Endothelial cell of umbilical vein (primary cell): ENCODE results near the gene CAPS. TPM values are rescaled to one million over a fixed set of nuclear protein-coding genes. Genes with fewer than 3 reads are reported as not detected.

ENCODE experiments used
- BruUV-seq: library from RNA; stranded (reverse); fragments of 400-500 nt; replicated peaks from 2 replicates; lab custom pipeline; 2021; lab: Mats Ljungman, UMichigan
- CTCF ChIA-PET: fragments of 300-600, 350-600 bp; sonication (Branson Sonifier 250); formaldehyde crosslinking; loops from one replicate; lab custom pipeline; 2021; ENCODE audit warnings: antibody characterized with exemption, inconsistent platforms; lab: Charles Lee
- POLR2A ChIA-PET: fragments of 300-600, 350-600 bp; sonication (Branson Sonifier 250); formaldehyde crosslinking; loops from one replicate; lab custom pipeline; 2021; ENCODE audit warnings: antibody characterized with exemption, inconsistent platforms; lab: Charles Lee
- DNase-seq: peaks from one replicate; pipeline ENCODE4 v3.0.0-alpha.2; 2011; ENCODE audit warnings: low read depth, low spot score
- FAIRE-seq: peaks from 2 replicates; lab custom pipeline; 2011; peaks lifted over from hg19 to GRCh38; lab: Jason Lieb, UNC
- H2AFZ ChIP-seq: 2 replicates; pipeline ENCODE4 v1.6.0; 2012; ENCODE audit warnings: low read depth, low read length, control low read depth, inconsistent platforms
- H3K27ac ChIP-seq: 2 replicates; pipeline ENCODE4 v1.5.1; 2011; ENCODE audit warnings: low read depth, mild to moderate bottlenecking, control low read depth, low read length, moderate library complexity; ENCODE audit not compliant: insufficient read depth
- H3K27me3 ChIP-seq, 2 experiments: 2 replicates each; pipeline versions ENCODE4 v1.6.0 to v1.6.1; 2011; ENCODE audit warnings: low read length in 2 of 2, mixed read lengths in 1 of 2; ENCODE audit not compliant: control insufficient read depth in 2 of 2, insufficient read depth in 2 of 2
- H3K36me3 ChIP-seq, 2 experiments: 2 replicates in 1 of 2; 3 replicates in 1 of 2; pipeline ENCODE4 v1.5.1; 2011; ENCODE audit warnings: low read length in 2 of 2, mild to moderate bottlenecking in 1 of 2, moderate library complexity in 1 of 2; ENCODE audit not compliant: control insufficient read depth in 2 of 2, insufficient read depth in 2 of 2; ENCODE audit errors: extremely low read depth in 1 of 2
- H3K4me1 ChIP-seq: 3 replicates; pipeline ENCODE4 v1.5.1; 2011; ENCODE audit warnings: mild to moderate bottlenecking, low read length; ENCODE audit not compliant: control insufficient read depth, insufficient read depth; ENCODE audit errors: extremely low read depth
- H3K4me2 ChIP-seq: 2 replicates; pipeline ENCODE4 v1.6.1; 2011; ENCODE audit warnings: low read length, control low read depth, mixed read lengths; ENCODE audit not compliant: insufficient read depth
- H3K4me3 ChIP-seq, 3 experiments: fragments of 200-600 bp in 1 of 3; sonication (generic), shearing (Covaris generic) in 1 of 3; replicated peaks in 1 of 3; 2 replicates each; pipeline ENCODE4 v1.5.1; 2011 to 2016; ENCODE audit warnings: control low read depth in 3 of 3, low read length in 3 of 3, mild to moderate bottlenecking in 2 of 3, inconsistent platforms in 1 of 3, low read depth in 1 of 3, moderate library complexity in 1 of 3; ENCODE audit not compliant: insufficient read depth in 1 of 3
- H3K79me2 ChIP-seq: 2 replicates; pipeline ENCODE4 v1.6.0; 2012; ENCODE audit warnings: low read length, inconsistent platforms; ENCODE audit not compliant: control insufficient read depth, insufficient read depth
- H3K9ac ChIP-seq: replicated peaks from 2 replicates; pipeline ENCODE3; 2011; ENCODE audit warnings: low read length, control low read depth; ENCODE audit not compliant: insufficient read depth; ENCODE audit errors: extremely low read depth
- H3K9me1 ChIP-seq: replicated peaks from 3 replicates; pipeline ENCODE4 v1.6.0; 2011; ENCODE audit warnings: mild to moderate bottlenecking, low read length; ENCODE audit not compliant: control insufficient read depth, insufficient read depth; ENCODE audit errors: extremely low read depth
- H3K9me3 ChIP-seq: replicated peaks from 2 replicates; pipeline ENCODE4 v1.5.1; 2012; ENCODE audit warnings: low read length, inconsistent platforms; ENCODE audit not compliant: control insufficient read depth, insufficient read depth
- H4K20me1 ChIP-seq: replicated peaks from 2 replicates; pipeline ENCODE3; 2011; ENCODE audit warnings: mild to moderate bottlenecking, low read length; ENCODE audit not compliant: control insufficient read depth, insufficient read depth; ENCODE audit errors: extremely low read depth
- CTCF ChIP-seq, 2 donors: IDR thresholded peaks; 1 replicate in 1 of 2; 2 replicates in 1 of 2; pipeline ENCODE4 v1.5.1; 2011; ENCODE audit warnings: low read length in 2 of 2, mild to moderate bottlenecking in 2 of 2, moderate library complexity in 2 of 2, control low read depth in 1 of 2, inconsistent platforms in 1 of 2, low read depth in 1 of 2; ENCODE audit not compliant: insufficient read depth in 1 of 2; ENCODE audit errors: extremely low read depth in 1 of 2
- EZH2 ChIP-seq: IDR thresholded peaks from 2 replicates; pipeline ENCODE4 v1.6.1; 2012; ENCODE audit warnings: borderline replicate concordance, low read depth, mild to moderate bottlenecking, moderate library complexity, low read length, inconsistent platforms; ENCODE audit not compliant: severe bottlenecking
- FOS ChIP-seq: IDR thresholded peaks from 2 replicates; pipeline ENCODE4 v1.6.1; 2011; ENCODE audit warnings: mild to moderate bottlenecking, low read length, moderate library complexity, borderline replicate concordance; ENCODE audit not compliant: insufficient read depth
- GATA2 ChIP-seq: IDR thresholded peaks from 2 replicates; pipeline ENCODE4 v1.7.0; 2011; ENCODE audit warnings: low read depth, mild to moderate bottlenecking, moderate library complexity, mixed read lengths, low read length; ENCODE audit not compliant: insufficient read length, insufficient read depth
- JUN ChIP-seq: IDR thresholded peaks from 2 replicates; pipeline ENCODE4 v1.6.1; 2011; ENCODE audit warnings: borderline replicate concordance, low read depth; ENCODE audit not compliant: insufficient read length, insufficient read depth
- MAX ChIP-seq: IDR thresholded peaks from 2 replicates; pipeline ENCODE4 v1.6.1; 2011; ENCODE audit not compliant: insufficient read depth, insufficient read length
- MYC ChIP-seq: IDR thresholded peaks from one replicate; pipeline ENCODE4 v1.6.1; 2011; ENCODE audit warnings: mild to moderate bottlenecking, low read depth, low read length
- POLR2A ChIP-seq: IDR thresholded peaks from 2 replicates; pipeline ENCODE4 v1.6.1; 2012; ENCODE audit warnings: low read depth, mild to moderate bottlenecking, control low read depth, low read length
- POLR2AphosphoS5 ChIP-seq: IDR thresholded peaks from 2 replicates; pipeline ENCODE4 v1.6.1; 2012; ENCODE audit warnings: low read depth, mild to moderate bottlenecking, control low read depth, low read length, moderate library complexity; ENCODE audit not compliant: insufficient read depth
- dilution Hi-C: fragments of 300-500 bp; cut with MboI; formaldehyde crosslinking; loops from one replicate; pipeline ENCODE4 v1.15.0; 2019; ENCODE audit warnings: low sequenced_read_pairs; ENCODE audit not compliant: extremely low pct_ligation_motif_present
- intact Hi-C: fragments of 100-400 bp; cut with micrococcal nuclease; formaldehyde crosslinking; loops from one replicate; pipeline ENCODE4 v1.10.0; 2022
- polyA plus RNA-seq, 4 experiments: library from polyadenylated mRNA; depleted of rRNA in 3 of 4; stranded (reverse) in 3 of 4; unstranded in 1 of 4; fragments of >200 nt; gene quantifications; 2 replicates each; pipeline versions ENCODE4 v1.2.1 to v1.2.3, GENCODE V29; 2011 to 2012; ENCODE audit warnings: missing spikeins in 1 of 4
- total RNA-seq: library from RNA; stranded (reverse); gene quantifications from 2 replicates; pipeline ENCODE4 v1.2.3, GENCODE V29; 2021

The CAPS gene
- total and polyA plus RNA-seq, 2 donors (not counting 3 experiments of a cell fraction or from before 2014, with no cell fraction given), result 6.9 to 8.9 TPM

GRCh38 chr19:5881543-5882299 is 32.3 kb upstream of the CAPS start:
- H4K20me1 ChIP-seq, result no peaks in the 10 kb centered on the region
- H2AFZ ChIP-seq, result no peak overlapping the region
- H3K4me2 ChIP-seq, result no peak overlapping the region
- TF ChIP-seq JUN (no peak), POLR2AphosphoS5 (no peak), POLR2A (no peak), CTCF (IDR thresholded peaks at IDR 0.05; ENCODE audit: extremely low read depth in 1 of 2, insufficient read depth in 1 of 2, low read depth in 1 of 2, low read length in 2 of 2) (no peak), MYC (no peak), MAX (no peak), FOS (no peak), EZH2 (no peak), GATA2 (no peak)
- no peaks in the 10 kb centered on the region for H3K36me3 ChIP-seq
- no peak overlapping the region for H3K4me3 ChIP-seq
- FAIRE-seq (no peak), DNase-seq (no peak)
- no peaks in the 10 kb centered on the region for H3K9me1 ChIP-seq
- dilution Hi-C loops (no loop called here), intact Hi-C loops (no loop called here)
- peaks cover 0 to 3% of the 10 kb centered on the region in 2 experiments for H3K27me3 ChIP-seq
- H3K4me1 ChIP-seq, result no peaks in the 10 kb centered on the region
- ChIA-PET POLR2A (no interaction called here), CTCF (interaction anchor here (1.3 to 3.2 kb wide), 2 partner anchors 9 to 78 kb away, joined by 5 to 19 read pairs; partner anchors contain the start of gene NRTN)
- no peaks in the 10 kb centered on the region for H3K9me3 ChIP-seq
- BruUV-seq, result no TSS peak
- H3K27ac ChIP-seq, result no peak overlapping the region
- H3K9ac ChIP-seq, result no peak overlapping the region
- H3K79me2 ChIP-seq, result no peaks in the 10 kb centered on the region
